Stimulated activated CD8-positive, alpha-beta memory T cell treated with anti-CD3 and anti-CD28 coated beads, Interleukin-4, amount 100 ng/mL, for 1 hour (primary cell): Measurements from ENCODE around the gene FAXDC2.

Experiments
- DNase-seq, 2 donors: peaks; one replicate each; pipeline ENCODE4 v3.0.0-alpha.2; 2020; ENCODE audit warnings: low read depth in 2 of 2, low spot score in 1 of 2

FAXDC2 gene

GRCh38 chr5:154850255-154851062 is at the start of gene FAXDC2:
FAXDC2 (minus strand) TSS chr5:154850603; CDS start chr5:154838178, 12,425 bp downstream.
- no peak for DNase-seq

- DNase-seq, result no peak
Observed at GRCh38 chr5:154900066-154900465, 49.7 kb upstream of the FAXDC2 start.

- DNase-seq, result no peak
Observed at GRCh38 chr5:154899151-154899816, 48.9 kb upstream of the FAXDC2 start.

GRCh38 chr5:154898210-154898609 is 47.8 kb upstream of the FAXDC2 start:
- DNase-seq, result no peak

GRCh38 chr5:154896562-154897165 is 46.3 kb upstream of the FAXDC2 start:
- no peak for DNase-seq

GRCh38 chr5:154895606-154896561 is 45.5 kb upstream of the FAXDC2 start:
- DNase-seq, result no peak

- DNase-seq, result no peak
Observed at GRCh38 chr5:154893381-154893780, 43.0 kb upstream of the FAXDC2 start.

- DNase-seq, result no peak
Observed at GRCh38 chr5:154892369-154892771, 42.0 kb upstream of the FAXDC2 start.

- no peak for DNase-seq
Observed at GRCh38 chr5:154885439-154885838, 35.0 kb upstream of the FAXDC2 start.

GRCh38 chr5:154884424-154884823 is 34.0 kb upstream of the FAXDC2 start:
- DNase-seq, result no peak

- DNase-seq, result no peak
Observed at GRCh38 chr5:154881986-154882385, 31.6 kb upstream of the FAXDC2 start.

- no peak for DNase-seq
Observed at GRCh38 chr5:154878642-154879335, 28.4 kb upstream of the FAXDC2 start.

GRCh38 chr5:154873791-154874331 is 23.5 kb upstream of the FAXDC2 start:
- DNase-seq, result no peak

- no peak for DNase-seq
Observed at GRCh38 chr5:154871734-154872133, 21.3 kb upstream of the FAXDC2 start.

- no peak for DNase-seq
Observed at GRCh38 chr5:154868702-154869101, 18.3 kb upstream of the FAXDC2 start.

GRCh38 chr5:154866841-154867240 is 16.4 kb upstream of the FAXDC2 start:
- DNase-seq, result no peak

GRCh38 chr5:154865466-154866184 is 15.2 kb upstream of the FAXDC2 start:
- DNase-seq, result no peak

GRCh38 chr5:154863291-154864080 is 13.1 kb upstream of the FAXDC2 start:
- DNase-seq, result no peak

GRCh38 chr5:154862766-154863165 is 12.4 kb upstream of the FAXDC2 start:
- no peak for DNase-seq
